Measurements from ENCODE around the gene SYT2. TPM values are rescaled to one million over a fixed set of nuclear protein-coding genes. Genes with fewer than 3 reads are reported as not detected.
"Not testable (repeated sequence)": the region's sequence is repeated elsewhere in the genome, so short reads cannot be mapped to it uniquely, and the experiment has no call there.

Gene SYT2
- total RNA-seq, 1 donor from 2014 or later, result not detected

GRCh38 chr1:202656951-202657646 is 53.2 kb downstream of the SYT2 start:
- intact Hi-C loops (cut with DNase I), result no loop called here
- DNase-seq (ENCODE audit: missing footprints), result no peak
- ATAC-seq, result no peak

DNA sequence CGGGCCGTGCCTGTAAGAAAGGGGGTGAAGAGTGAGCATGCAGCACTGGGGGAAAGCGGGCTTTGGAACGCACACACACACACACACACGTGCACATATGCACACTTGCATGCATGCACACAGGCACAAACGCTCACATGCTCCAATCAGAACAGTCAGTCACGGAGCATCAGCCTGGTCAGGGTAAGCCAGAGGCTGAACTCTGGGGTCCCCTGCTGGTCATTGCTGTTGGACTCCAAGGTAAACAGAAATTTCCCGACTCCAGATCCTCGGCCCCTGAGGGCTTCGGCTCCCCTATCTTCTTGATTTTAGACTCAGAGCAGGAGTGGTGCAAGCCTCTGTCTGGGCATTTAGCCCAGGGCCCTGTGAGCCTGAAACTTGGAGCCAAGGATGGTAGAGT is 54.2 kb downstream of the SYT2 start:
- ATAC-seq (peak; percentile 60), DNase-seq (ENCODE audit: missing footprints) (no peak)
- intact Hi-C loops (cut with DNase I), result no loop called here

- DNase-seq (ENCODE audit: missing footprints) (no peak), ATAC-seq (no peak)
- intact Hi-C loops (cut with DNase I), result no loop called here
Measured at GRCh38 chr1:202654079-202654478, 56.2 kb downstream of the SYT2 start.

DNA sequence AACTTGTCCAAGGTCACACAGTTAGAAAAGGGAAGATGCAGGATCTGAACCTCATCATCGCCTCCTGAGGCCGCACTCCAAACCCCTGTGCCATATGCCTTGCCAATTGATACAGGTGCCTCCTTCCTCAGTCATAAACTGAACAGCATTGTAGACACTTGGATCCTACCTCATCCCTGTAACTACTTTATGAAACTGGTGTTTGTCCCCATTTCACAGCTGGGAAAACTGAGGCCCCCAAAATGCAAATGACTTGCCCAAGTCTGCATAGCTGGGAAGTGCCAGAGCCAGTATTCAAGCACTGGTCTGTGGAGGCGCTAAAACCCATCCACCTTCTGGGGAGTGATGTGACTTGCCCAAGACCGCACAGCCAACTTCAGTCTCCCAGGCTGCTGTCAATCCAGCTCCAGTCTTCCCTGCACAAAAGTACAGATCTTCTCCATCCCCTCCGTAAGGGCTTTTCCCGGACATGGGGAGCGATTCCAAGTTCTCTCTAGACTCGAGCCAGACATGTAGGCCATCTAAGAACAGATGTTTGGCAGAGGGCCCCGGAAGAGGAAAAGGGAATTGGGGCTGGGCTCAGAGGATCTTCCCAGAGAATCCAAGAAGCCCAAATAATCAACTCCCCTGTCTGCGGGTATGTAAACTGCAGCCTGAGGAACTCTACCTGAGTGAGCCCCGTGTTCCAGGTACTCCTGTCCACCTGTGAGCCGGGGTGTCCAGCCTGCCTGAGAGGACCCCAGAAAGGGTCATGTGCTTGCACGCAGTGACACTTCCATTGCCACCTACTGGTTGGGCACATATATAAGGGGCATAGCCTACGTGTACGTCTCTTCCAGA is 60.5 kb downstream of the SYT2 start:
- ATAC-seq (peak; percentile 9), DNase-seq (ENCODE audit: missing footprints) (no peak)
- intact Hi-C loops (cut with DNase I), result no loop called here

- intact Hi-C loops (cut with DNase I), result no loop called here
- no peak for ATAC-seq
- no peak for DNase-seq (ENCODE audit: missing footprints)
Measured at GRCh38 chr1:202648605-202649226, 61.5 kb downstream of the SYT2 start.

- intact Hi-C loops (cut with DNase I), result no loop called here
- DNase-seq (ENCODE audit: missing footprints), result no peak
- ATAC-seq, result no peak
Measured at GRCh38 chr1:202645097-202645476, 65.2 kb downstream of the SYT2 start.

GRCh38 chr1:202644219-202645096 is 65.8 kb downstream of the SYT2 start:
- no peak for ATAC-seq
- no peak for DNase-seq (ENCODE audit: missing footprints)
- intact Hi-C loops (cut with DNase I), result no loop called here

DNA sequence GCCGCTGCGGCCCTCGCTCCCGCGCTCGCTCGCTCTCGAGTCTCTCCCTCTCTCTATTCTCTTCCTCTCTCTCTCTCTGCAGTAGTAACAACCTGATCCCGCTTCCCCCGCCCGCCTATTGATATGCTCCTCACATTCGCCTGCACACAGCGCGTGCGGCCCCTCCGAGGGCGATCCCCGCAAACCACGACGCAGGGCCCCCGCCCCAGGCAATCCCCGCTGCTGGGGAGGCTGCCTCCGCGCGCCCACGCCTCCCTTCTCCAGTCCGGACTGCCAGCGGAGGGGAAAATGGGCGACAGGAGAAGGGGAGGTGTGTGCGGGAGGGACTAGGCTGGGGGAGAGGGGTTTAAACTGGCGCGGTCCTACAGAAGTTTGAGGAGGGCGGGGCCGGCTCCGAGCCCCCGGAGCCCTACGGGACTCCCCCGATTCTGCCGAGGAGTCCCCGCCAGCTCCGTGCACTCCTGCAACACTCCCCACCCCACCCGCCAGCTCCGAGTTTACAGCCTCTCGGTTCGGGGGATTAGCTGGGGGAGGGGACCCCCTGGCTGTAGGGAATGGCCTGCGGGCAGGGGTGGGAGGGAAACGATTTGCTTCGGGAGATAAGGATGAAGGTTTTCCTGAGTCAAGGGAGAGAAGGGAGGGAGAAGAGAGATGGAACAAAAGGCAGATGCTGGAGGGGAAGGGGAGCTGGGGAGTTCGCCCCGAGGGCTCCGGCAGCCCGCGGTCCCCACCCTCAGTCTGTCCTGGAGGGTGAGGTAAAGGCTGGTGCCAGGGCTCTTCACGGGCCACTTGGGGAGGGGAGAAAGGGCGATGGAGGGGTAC is 66.6 kb downstream of the SYT2 start:
- intact Hi-C loops (cut with DNase I), result no loop called here
- DNase-seq (ENCODE audit: missing footprints) (no peak), ATAC-seq (no peak)

DNA sequence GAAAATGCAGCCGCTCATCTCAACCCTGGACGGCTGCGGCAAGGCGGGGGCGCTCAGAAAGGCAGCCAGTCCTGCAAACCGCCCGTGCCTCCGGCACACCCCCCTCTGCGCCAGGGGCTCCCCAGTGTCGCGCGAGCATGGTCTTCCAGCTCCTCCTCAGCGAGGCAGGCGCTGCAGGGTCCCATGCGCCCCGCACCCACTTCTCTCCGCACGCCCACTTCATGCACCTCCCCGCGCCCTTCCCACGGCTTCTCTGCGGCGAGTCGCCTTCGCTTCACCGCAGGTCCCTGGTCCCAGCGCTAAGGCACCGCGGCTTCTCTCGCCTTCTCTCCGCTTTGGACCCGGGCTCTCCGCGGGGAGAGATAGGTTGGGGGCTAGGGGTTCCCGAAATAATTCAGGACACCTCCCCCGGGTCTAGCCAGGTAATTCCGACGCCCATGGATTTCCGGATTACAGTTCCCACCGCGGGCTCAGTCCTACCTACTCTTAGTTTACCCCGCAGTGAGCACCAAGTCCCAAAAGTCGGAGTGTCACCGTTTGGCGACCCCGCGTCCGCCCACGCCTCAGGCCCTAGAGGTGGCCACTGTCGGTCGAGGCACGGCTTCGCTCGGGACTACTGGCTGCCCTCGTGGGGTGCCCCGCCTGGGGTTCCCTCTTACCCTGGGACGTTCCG is 67.5 kb downstream of the SYT2 start:
- DNase-seq (ENCODE audit: missing footprints), result no peak
- intact Hi-C loops (cut with DNase I), result no loop called here
- ATAC-seq, result no peak

GRCh38 chr1:202642212-202642611 is 68.0 kb downstream of the SYT2 start:
- DNase-seq (ENCODE audit: missing footprints), result no peak
- intact Hi-C loops (cut with DNase I), result no loop called here
- no peak for ATAC-seq

DNA sequence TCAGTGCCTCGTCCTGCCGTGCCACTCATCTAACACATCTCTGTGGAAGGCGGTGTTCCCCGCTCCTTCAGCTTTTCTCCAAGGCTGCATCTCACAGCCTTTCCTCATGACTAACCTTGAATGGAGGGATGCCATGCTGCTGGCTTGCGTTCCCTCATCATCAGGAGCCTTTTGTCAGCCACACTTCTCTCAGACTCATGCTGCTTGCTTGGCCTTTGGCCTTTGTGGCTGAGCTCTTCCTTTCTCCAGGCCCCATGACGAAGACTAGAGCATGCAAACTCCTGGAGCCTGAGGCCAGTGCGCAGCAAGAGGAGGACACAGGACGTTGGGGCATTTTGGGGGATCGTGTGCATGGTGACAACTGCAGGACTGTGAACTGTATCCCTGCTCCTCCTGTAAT is 70.8 kb downstream of the SYT2 start:
- DNase-seq (ENCODE audit: missing footprints) (no peak), ATAC-seq (no peak)
- intact Hi-C loops (cut with DNase I), result no loop called here

- DNase-seq (ENCODE audit: missing footprints); ATAC-seq; intact Hi-C loops (cut with DNase I): not testable (repeated sequence)
Measured at GRCh38 chr1:202638701-202639305, 71.5 kb downstream of the SYT2 start.

DNA sequence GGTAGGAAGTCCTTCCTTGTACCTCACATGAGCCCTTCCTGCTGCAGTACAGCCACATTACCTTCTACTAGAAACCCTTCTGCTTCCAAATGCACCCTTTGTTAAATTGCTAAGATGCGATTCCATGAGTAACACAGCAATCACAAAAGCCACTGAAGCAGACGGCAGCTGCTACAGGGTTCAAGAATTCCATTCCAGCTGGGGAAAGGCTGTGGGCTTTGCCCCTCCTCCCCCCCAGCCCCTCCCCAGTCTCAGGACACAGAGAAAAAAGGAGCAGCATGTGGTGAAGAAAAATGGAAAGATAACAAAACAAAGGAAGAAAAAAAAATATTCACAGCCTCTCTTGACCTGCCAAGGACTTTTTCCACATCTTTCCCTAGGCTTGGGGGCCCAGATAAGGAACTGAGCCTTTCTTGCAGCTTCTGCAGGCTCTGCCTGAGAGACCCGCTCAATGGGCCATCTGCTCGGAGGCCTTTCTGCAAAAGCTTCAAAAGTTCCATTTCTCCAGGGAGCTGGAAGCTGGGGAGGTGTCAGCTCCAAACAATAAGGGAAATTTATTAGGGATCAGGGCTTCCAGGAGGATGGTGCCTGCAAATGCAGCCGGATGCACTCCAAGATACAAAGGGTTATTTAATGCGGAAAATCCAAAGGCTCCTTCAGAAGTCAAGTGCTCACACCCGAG is 72.1 kb downstream of the SYT2 start:
- ATAC-seq (no peak), DNase-seq (ENCODE audit: missing footprints) (no peak)
- intact Hi-C loops (cut with DNase I), result no loop called here

GRCh38 chr1:202637321-202638018 is 72.8 kb downstream of the SYT2 start:
- DNase-seq (ENCODE audit: missing footprints); ATAC-seq; intact Hi-C loops (cut with DNase I): not testable (repeated sequence)

GRCh38 chr1:202636171-202636570 is 74.1 kb downstream of the SYT2 start:
- DNase-seq (ENCODE audit: missing footprints); intact Hi-C loops (cut with DNase I); ATAC-seq: not testable (repeated sequence)

GRCh38 chr1:202632241-202632640 is 78.0 kb downstream of the SYT2 start:
- intact Hi-C loops (cut with DNase I), result no loop called here
- DNase-seq (ENCODE audit: missing footprints), result no peak
- ATAC-seq, result no peak
